Aorta (tissue), 5 donors: ENCODE measurements around the gene NEDD8. TPM values are rescaled to one million over a fixed set of nuclear protein-coding genes. Genes with fewer than 3 reads are reported as not detected.

ENCODE experiments used
- ATAC-seq: fragments of 200-7000 bp; cut with Tn5 transposase; one replicate; pipeline ENCODE4 v1.9.1; 2022; ENCODE audit warnings: moderate library complexity; ENCODE audit not compliant: low FRiP score
- DNase-seq, 2 donors: peaks; one replicate each; pipeline ENCODE4 v3.0.0-alpha.2; 2020
- H3K27ac ChIP-seq, 2 donors: one replicate each; pipeline ENCODE4 v1.5.1; 2013; ENCODE audit warnings: low read length in 2 of 2, mild to moderate bottlenecking in 2 of 2, moderate library complexity in 2 of 2, control low read depth in 1 of 2, inconsistent platforms in 1 of 2, low read depth in 1 of 2
- H3K27me3 ChIP-seq, 2 donors: one replicate each; pipeline ENCODE4 v1.6.1; 2013; ENCODE audit warnings: control low read depth in 1 of 2, low read length in 1 of 2, mild to moderate bottlenecking in 1 of 2, moderate library complexity in 1 of 2; ENCODE audit not compliant: insufficient read depth in 2 of 2, control insufficient read depth in 1 of 2
- H3K36me3 ChIP-seq, 2 donors: one replicate each; pipeline ENCODE4 v1.6.1; 2013; ENCODE audit warnings: control low read depth in 1 of 2, low read length in 1 of 2, mild to moderate bottlenecking in 1 of 2; ENCODE audit not compliant: insufficient read depth in 2 of 2, control insufficient read depth in 1 of 2
- H3K4me1 ChIP-seq, 2 donors: one replicate each; pipeline ENCODE4 v1.6.1; 2013; ENCODE audit warnings: low read length in 2 of 2, control low read depth in 1 of 2, mild to moderate bottlenecking in 1 of 2, moderate library complexity in 1 of 2; ENCODE audit not compliant: insufficient read depth in 2 of 2, control insufficient read depth in 1 of 2
- H3K4me3 ChIP-seq, 2 donors: one replicate each; pipeline ENCODE4 v1.5.1; 2013; ENCODE audit warnings: low read length in 2 of 2, control low read depth in 1 of 2, mild to moderate bottlenecking in 1 of 2
- H3K9me3 ChIP-seq: one replicate; pipeline ENCODE4 v1.6.1; 2013; ENCODE audit warnings: mild to moderate bottlenecking, low read length; ENCODE audit not compliant: control insufficient read depth
- WGBS, 2 donors: extraction: QIAGEN DNeasy Blood & Tissue Kit; methylation state at CpG; one replicate each; pipeline ENCODE4 v1.1.7; 2013; 5-methylcytosine and 5-hydroxymethylcytosine counted together
- intact Hi-C, 2 donors: fragments of 100-400 bp; cut with DNase I; formaldehyde crosslinking; loops; one replicate each; pipeline versions ENCODE4 v1.14.2 to v1.15.0; 2022
- polyA plus RNA-seq, 2 donors: library from polyadenylated mRNA; stranded (reverse); fragments of 200-250 nt; gene quantifications; one replicate each; pipeline ENCODE4 v1.2.3, GENCODE V29; 2013
- total RNA-seq, 2 donors: library from RNA; stranded (reverse); fragmentation: NEBNext Ultra II Directional; extraction: Animal tissue kit (Norgen Biotek cat#: 25700); gene quantifications; one replicate each; pipeline ENCODE4 v1.2.1, GENCODE V29; 2021
- donor health status: healthy with polysubstance abuse.
- donor health status: Bipolar disorder and iron deficiency.
- donor health status: DM: no; HTN: no; CAD: no.
- donor health status: DM: no; HTN: no; CAD: no.
- donor health status: DM: yes; HTN: yes; CAD: no.

The NEDD8 gene
- total and polyA plus RNA-seq, 4 donors, result 122 to 345 (median 172) TPM

GRCh38 chr14:24260026-24260779, 28.0 kb upstream of the NEDD8 start:
- ATAC-seq (no peak), DNase-seq (no peak)
- no peaks in the 10 kb centered on the region for H3K36me3 ChIP-seq
- H3K4me1 ChIP-seq, result no peaks in the 10 kb centered on the region
- H3K9me3 ChIP-seq, result no peaks in the 10 kb centered on the region
- H3K27ac ChIP-seq, result no peak overlapping the region
- no peaks in the 10 kb centered on the region for H3K27me3 ChIP-seq
- H3K4me3 ChIP-seq, result no peak overlapping the region
- intact Hi-C loops, result no loop called here
- 89% methylated on average over 16 of the region's 16 CpGs for WGBS, 2 donors

- Histone ChIP-seq H3K27me3 (no peaks in the 10 kb centered on the region), H3K36me3 (no peaks in the 10 kb centered on the region), H3K9me3 (no peaks in the 10 kb centered on the region), H3K27ac (no peak overlapping the region), H3K4me3 (no peak overlapping the region), H3K4me1 (no peaks in the 10 kb centered on the region)
- ATAC-seq, result no peak
- intact Hi-C loops, result no loop called here
- WGBS, 2 donors, result 61 to 67% methylated on average over 16 of the region's 16 CpGs
- no peak for DNase-seq
These were observed 27.3 kb upstream of the NEDD8 start for GRCh38 chr14:24259282-24260025.

GRCh38 chr14:24258548-24259265, 26.5 kb upstream of the NEDD8 start:
- 90 to 92% methylated on average over 18 of the region's 18 CpGs for WGBS, 2 donors
- H3K27ac ChIP-seq, result no peak overlapping the region
- no peak for DNase-seq
- no peak overlapping the region for H3K4me3 ChIP-seq
- no peak for ATAC-seq
- no peaks in the 10 kb centered on the region for H3K27me3 ChIP-seq
- intact Hi-C loops, result no loop called here
- no peaks in the 10 kb centered on the region for H3K36me3 ChIP-seq
- H3K4me1 ChIP-seq, result no peaks in the 10 kb centered on the region
- H3K9me3 ChIP-seq, result no peaks in the 10 kb centered on the region

- Histone ChIP-seq H3K27me3 (no peaks in the 10 kb centered on the region), H3K36me3 (no peaks in the 10 kb centered on the region), H3K4me1 (no peaks in the 10 kb centered on the region), H3K9me3 (no peaks in the 10 kb centered on the region), H3K4me3 (no peak overlapping the region), H3K27ac (no peak overlapping the region)
- intact Hi-C loops, result no loop called here
- DNase-seq (no peak), ATAC-seq (no peak)
- WGBS, 2 donors, result 85 to 86% methylated on average over 9 of the region's 9 CpGs
These were observed 26.0 kb upstream of the NEDD8 start for GRCh38 chr14:24258119-24258518.

- 65 to 66% methylated on average over 4 of the region's 4 CpGs for WGBS, 2 donors
- intact Hi-C loops, result no loop called here
- no peak for ATAC-seq
- Histone ChIP-seq H3K4me1 (no peaks in the 10 kb centered on the region), H3K9me3 (no peaks in the 10 kb centered on the region), H3K36me3 (no peaks in the 10 kb centered on the region), H3K27ac (no peak overlapping the region), H3K27me3 (no peaks in the 10 kb centered on the region), H3K4me3 (no peak overlapping the region)
- no peak for DNase-seq
These were observed 24.8 kb upstream of the NEDD8 start for GRCh38 chr14:24256960-24257359.

- Histone ChIP-seq H3K27me3 (no peaks in the 10 kb centered on the region), H3K4me3 (no peak overlapping the region), H3K9me3 (no peaks in the 10 kb centered on the region), H3K27ac (no peak overlapping the region), H3K36me3 (no peaks in the 10 kb centered on the region), H3K4me1 (no peaks in the 10 kb centered on the region)
- intact Hi-C loops, result no loop called here
- ATAC-seq, result no peak
- no peak for DNase-seq
- 92 to 95% methylated on average over 12 of the region's 12 CpGs for WGBS, 2 donors
These were observed 24.0 kb upstream of the NEDD8 start for GRCh38 chr14:24255931-24256711.

GRCh38 chr14:24255438-24255837, 23.3 kb upstream of the NEDD8 start:
- Histone ChIP-seq H3K4me3 (no peak overlapping the region), H3K36me3 (no peaks in the 10 kb centered on the region), H3K4me1 (no peaks in the 10 kb centered on the region), H3K9me3 (no peaks in the 10 kb centered on the region), H3K27ac (no peak overlapping the region), H3K27me3 (no peaks in the 10 kb centered on the region)
- intact Hi-C loops, result no loop called here
- ATAC-seq (no peak), DNase-seq (no peak)
- 92 to 94% methylated on average over 8 of the region's 8 CpGs for WGBS, 2 donors

- intact Hi-C loops, result loop anchor here in 1 of 2 donors (5.0 kb wide), 1 partner anchor 162 kb away; no protein-coding TSS in a partner anchor
- Histone ChIP-seq H3K4me3 (no peak overlapping the region), H3K36me3 (no peaks in the 10 kb centered on the region), H3K9me3 (no peaks in the 10 kb centered on the region), H3K4me1 (no peaks in the 10 kb centered on the region), H3K27me3 (no peaks in the 10 kb centered on the region), H3K27ac (no peak overlapping the region)
- DNase-seq (no peak), ATAC-seq (no peak)
- 92 to 94% methylated on average over 19 of the region's 19 CpGs for WGBS, 2 donors
These were observed 22.6 kb upstream of the NEDD8 start for GRCh38 chr14:24254630-24255392.
